Activated T-cell treated with anti-CD3 and anti-CD28 coated beads, Interleukin-2, amount 50 U/mL, for 72 hours (primary cell): ENCODE measurements around the gene ZNF487. TPM values are rescaled to one million over a fixed set of nuclear protein-coding genes. Genes with fewer than 3 reads are reported as not detected.
"Not testable (repeated sequence)": the region's sequence is repeated elsewhere in the genome, so short reads cannot be mapped to it uniquely, and the experiment has no call there.

Experiments
- ATAC-seq, 2 donors: fragments of 150-1000 bp; cut with Tn5 transposase; replicated peaks in 1 of 2; 2 replicates each; pipeline ENCODE4 v1.10.0; 2021; ENCODE audit warnings: moderate library complexity in 2 of 2, mild to moderate bottlenecking in 1 of 2
- DNase-seq, 2 donors: peaks; one replicate each; pipeline ENCODE4 v3.0.0; 2021 to 2022; ENCODE audit warnings: mixed read lengths in 1 of 2
- H3K27ac Mint-ChIP-seq: one replicate; pipeline ENCODE4 v1.8.0; 2022; ENCODE audit warnings: mild to moderate bottlenecking, moderate library complexity, mixed read lengths
- H3K27me3 Mint-ChIP-seq: one replicate; pipeline ENCODE4 v1.8.0; 2022; ENCODE audit warnings: low read depth, mixed read lengths
- H3K36me3 Mint-ChIP-seq, 2 donors: one replicate each; pipeline ENCODE4 v1.8.0; 2022; ENCODE audit warnings: mixed read lengths in 2 of 2, mild to moderate bottlenecking in 1 of 2; ENCODE audit not compliant: insufficient read depth in 2 of 2
- H3K4me1 Mint-ChIP-seq: one replicate; pipeline ENCODE4 v1.8.0; 2022; ENCODE audit warnings: low read depth, mixed read lengths
- H3K4me3 Mint-ChIP-seq, 2 donors: one replicate each; pipeline ENCODE4 v1.8.0; 2022; ENCODE audit warnings: mild to moderate bottlenecking in 2 of 2, mixed read lengths in 2 of 2, moderate library complexity in 2 of 2
- H3K9me3 Mint-ChIP-seq, 2 donors: one replicate each; pipeline ENCODE4 v1.8.0; 2022; ENCODE audit warnings: mixed read lengths in 2 of 2
- total RNA-seq, 2 donors: library from RNA; stranded (reverse); gene quantifications; one replicate each; pipeline ENCODE4 v1.2.3, GENCODE V29; 2022

Gene ZNF487
- total RNA-seq, 2 donors from 2014 or later = 2.9 to 3.6 TPM

DNA sequence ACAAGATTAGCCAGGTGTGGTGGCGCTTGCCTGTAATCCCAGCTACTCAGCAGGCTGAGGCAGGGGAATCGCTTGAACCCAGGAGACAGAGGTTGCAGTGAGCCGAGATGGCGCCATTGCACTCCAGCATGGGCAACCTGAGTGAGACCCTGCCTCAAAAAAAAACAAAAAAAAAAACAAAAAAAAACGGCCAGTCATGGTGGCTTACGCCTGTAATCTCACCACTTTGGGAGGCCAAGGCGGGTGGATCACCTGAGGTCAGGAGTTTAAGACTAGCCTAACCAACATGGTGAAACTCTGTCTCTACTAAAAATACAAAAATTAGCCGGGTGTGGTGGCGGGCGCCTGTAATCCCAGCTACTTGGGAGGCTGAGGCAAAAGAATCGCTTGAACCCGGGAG, 10.4 kb upstream of the ZNF487 start:
- H3K9me3 Mint-ChIP-seq, ATAC-seq: not testable (repeated sequence)

GRCh38 chr10:43427166-43427825, 9.6 kb upstream of the ZNF487 start:
- H3K27ac Mint-ChIP-seq = peak overlapping the region; percentile 46

More for the DNA sequence above, 10.4 kb upstream of the ZNF487 start:
- DNase-seq, H3K36me3 Mint-ChIP-seq, H3K4me3 Mint-ChIP-seq, H3K27ac Mint-ChIP-seq, H3K27me3 Mint-ChIP-seq: not testable (repeated sequence)
- peaks cover 27% of the 10 kb centered on the region for H3K4me1 Mint-ChIP-seq

GRCh38 chr10:43430926-43431663, 5.8 kb upstream of the ZNF487 start:
- Mint-ChIP-seq H3K27me3 (no peaks in the 10 kb centered on the region), H3K4me1 (peaks cover 16% of the 10 kb centered on the region), H3K4me3 (no peak overlapping the region), H3K9me3 (no peaks in the 10 kb centered on the region), H3K36me3 (peaks cover 0 to 2% of the 10 kb centered on the region in 2 donors), H3K27ac (no peak overlapping the region)
- ATAC-seq = no peak
- DNase-seq = no peak

More at GRCh38 chr10:43427166-43427825, 9.6 kb upstream of the ZNF487 start:
- Mint-ChIP-seq H3K4me3 (peak overlapping the region; percentile 69 to 70), H3K36me3 (no peaks in the 10 kb centered on the region), H3K4me1 (peaks cover 23% of the 10 kb centered on the region), H3K9me3 (no peaks in the 10 kb centered on the region), H3K27me3 (no peaks in the 10 kb centered on the region)
- ATAC-seq (peak; percentile 84 to 90), DNase-seq (peak; percentile 48 to 70)

- no peaks in the 10 kb centered on the region for H3K27me3 Mint-ChIP-seq
- H3K9me3 Mint-ChIP-seq = no peaks in the 10 kb centered on the region
- H3K4me1 Mint-ChIP-seq = peaks cover 27% of the 10 kb centered on the region
- ATAC-seq (no peak), DNase-seq (no peak)
- H3K36me3 Mint-ChIP-seq = peaks cover 4% of the 10 kb centered on the region in 2 donors
- peak overlapping the region; percentile 94 to 96 for H3K4me3 Mint-ChIP-seq
- peak overlapping the region; percentile 24 for H3K27ac Mint-ChIP-seq
Measured at GRCh38 chr10:43437141-43437870, 395 bp downstream of the ZNF487 start.

GRCh38 chr10:43440463-43441134, 3.7 kb downstream of the ZNF487 start:
- Mint-ChIP-seq H3K36me3 (peaks cover 2 to 12% of the 10 kb centered on the region in 2 donors), H3K9me3 (no peaks in the 10 kb centered on the region), H3K4me3 (no peak overlapping the region), H3K27ac (no peak overlapping the region), H3K27me3 (no peaks in the 10 kb centered on the region), H3K4me1 (peaks cover 27% of the 10 kb centered on the region)
- ATAC-seq (no peak), DNase-seq (no peak)

DNA sequence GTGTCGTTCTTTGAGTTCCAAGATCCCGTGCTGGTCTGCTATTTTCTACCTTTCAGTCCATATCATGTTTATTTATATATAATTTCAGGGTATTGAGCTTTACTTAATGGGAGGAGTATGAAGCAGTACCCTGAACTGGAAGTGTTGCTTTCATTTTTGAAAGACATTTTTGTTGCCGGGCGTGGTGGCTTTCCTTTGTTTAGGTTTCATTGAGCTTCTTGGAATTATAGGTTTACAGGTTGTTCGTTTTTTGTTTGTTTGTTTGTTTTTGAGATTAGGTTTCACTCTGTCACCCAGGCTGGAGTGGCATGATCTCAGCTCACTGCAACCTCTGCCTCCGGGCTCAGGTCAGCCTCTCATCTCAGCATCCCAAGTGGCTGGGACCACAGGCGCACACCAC, 7.4 kb downstream of the ZNF487 start:
- H3K36me3 Mint-ChIP-seq = peaks cover 3 to 11% of the 10 kb centered on the region in 2 donors
- peaks cover 0 to 2% of the 10 kb centered on the region in 2 donors for H3K9me3 Mint-ChIP-seq
- H3K27ac Mint-ChIP-seq = peak overlapping the region; percentile 54
- peak overlapping the region in 1 of 2 donors; percentile 53 for H3K4me3 Mint-ChIP-seq
- peaks cover 5% of the 10 kb centered on the region for H3K4me1 Mint-ChIP-seq
- ATAC-seq = no peak
- no peaks in the 10 kb centered on the region for H3K27me3 Mint-ChIP-seq
- DNase-seq = no peak

DNA sequence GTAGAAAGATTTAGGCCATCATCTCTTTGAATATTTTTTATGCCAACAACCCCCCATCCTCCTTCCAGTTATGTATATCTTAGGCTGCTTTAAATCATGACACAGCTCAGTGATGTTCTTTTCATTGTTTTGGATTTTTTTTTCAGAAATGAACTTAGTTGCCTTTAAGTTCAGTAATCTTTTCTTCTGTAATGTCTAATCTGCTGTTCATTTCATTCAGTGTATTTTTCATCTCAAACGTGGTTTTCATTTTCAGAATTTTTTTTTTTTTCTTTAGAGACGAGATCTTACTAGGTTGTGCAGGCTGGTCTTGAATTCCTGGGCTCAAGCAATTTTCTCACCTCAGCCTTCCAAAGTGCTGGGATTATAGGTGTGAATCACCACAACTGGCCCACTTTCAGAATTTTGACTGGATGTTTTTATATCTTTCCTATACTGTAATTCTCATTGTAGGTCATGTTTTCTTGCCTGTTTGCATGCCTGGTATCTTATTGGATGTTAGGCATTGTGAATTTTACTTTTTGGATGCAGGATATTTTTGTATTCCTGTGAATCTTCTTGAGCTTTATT, 8.1 kb downstream of the ZNF487 start:
- DNase-seq (no peak), ATAC-seq (no peak)
- Mint-ChIP-seq H3K4me3 (peak overlapping the region in 1 of 2 donors; percentile 53), H3K9me3 (peaks cover 0 to 2% of the 10 kb centered on the region in 2 donors), H3K4me1 (no peaks in the 10 kb centered on the region), H3K27me3 (no peaks in the 10 kb centered on the region), H3K36me3 (peaks cover 3 to 11% of the 10 kb centered on the region in 2 donors), H3K27ac (peak overlapping the region; percentile 54)

GRCh38 chr10:43446219-43447017, 9.5 kb downstream of the ZNF487 start:
- H3K36me3 Mint-ChIP-seq = peaks cover 3 to 11% of the 10 kb centered on the region in 2 donors
- ATAC-seq, H3K4me1 Mint-ChIP-seq, H3K27ac Mint-ChIP-seq, H3K9me3 Mint-ChIP-seq, H3K27me3 Mint-ChIP-seq, DNase-seq, H3K4me3 Mint-ChIP-seq: not testable (repeated sequence)

DNA sequence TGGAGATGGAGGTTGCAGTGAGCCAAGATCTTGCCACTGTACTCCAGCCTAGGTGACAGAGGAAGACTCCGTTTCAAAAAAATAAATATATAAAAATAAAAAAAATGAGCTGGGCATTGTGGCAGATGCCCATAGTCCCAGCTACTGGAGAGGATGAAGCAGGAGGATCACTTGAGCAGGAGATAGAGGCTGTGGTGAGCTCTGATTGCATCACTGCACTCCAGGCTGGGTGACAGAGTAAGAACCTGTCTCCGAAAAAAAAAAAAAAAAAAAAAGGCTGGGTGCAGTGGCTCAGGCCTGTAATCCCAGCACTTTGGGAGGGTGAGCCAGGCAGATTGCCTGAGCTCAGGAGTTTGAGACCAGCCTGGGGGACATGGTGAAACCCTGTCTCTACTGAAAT, 11.8 kb downstream of the ZNF487 start:
- Mint-ChIP-seq H3K9me3 (peaks cover 0 to 2% of the 10 kb centered on the region in 2 donors), H3K27me3 (no peaks in the 10 kb centered on the region), H3K36me3 (peaks cover 5 to 11% of the 10 kb centered on the region in 2 donors), H3K4me3 (no peak overlapping the region), H3K27ac (no peak overlapping the region), H3K4me1 (peaks cover 23% of the 10 kb centered on the region)
- DNase-seq (no peak), ATAC-seq (no peak)

DNA sequence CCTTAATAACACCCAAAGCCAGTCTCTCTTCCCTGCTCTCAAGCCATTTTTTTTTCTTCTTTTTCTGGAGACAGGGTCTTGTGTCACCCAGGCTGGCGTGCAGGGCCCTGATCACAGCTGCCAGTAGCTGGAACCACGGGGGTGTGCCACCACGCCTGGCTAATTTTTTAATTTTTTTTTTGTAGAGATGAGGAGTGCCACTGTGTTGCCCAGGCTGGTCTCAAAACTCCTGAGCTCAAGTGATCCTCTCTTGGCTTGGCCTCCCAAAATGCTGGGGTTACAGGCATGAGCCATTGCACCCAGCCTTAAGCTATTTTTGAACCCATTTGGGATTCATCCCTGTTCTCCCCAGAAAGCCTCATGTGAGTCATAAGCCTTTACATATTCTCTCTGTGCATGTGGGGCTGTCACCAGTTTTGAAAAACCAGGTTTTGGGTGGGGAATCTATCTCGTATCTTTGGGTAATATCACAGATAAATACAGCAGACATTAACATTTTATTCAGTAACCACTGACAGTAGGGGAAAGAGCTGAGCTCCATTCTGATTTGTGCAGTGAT, 15.5 kb downstream of the ZNF487 start:
- peak overlapping the region; percentile 98 for H3K27ac Mint-ChIP-seq
- H3K9me3 Mint-ChIP-seq = no peaks in the 10 kb centered on the region
- H3K27me3 Mint-ChIP-seq = no peaks in the 10 kb centered on the region
- no peak for DNase-seq
- H3K36me3 Mint-ChIP-seq = peaks cover 3 to 5% of the 10 kb centered on the region in 2 donors
- H3K4me3 Mint-ChIP-seq = peak overlapping the region; percentile 76 to 89
- peaks cover 50% of the 10 kb centered on the region for H3K4me1 Mint-ChIP-seq
- no peak for ATAC-seq

DNA sequence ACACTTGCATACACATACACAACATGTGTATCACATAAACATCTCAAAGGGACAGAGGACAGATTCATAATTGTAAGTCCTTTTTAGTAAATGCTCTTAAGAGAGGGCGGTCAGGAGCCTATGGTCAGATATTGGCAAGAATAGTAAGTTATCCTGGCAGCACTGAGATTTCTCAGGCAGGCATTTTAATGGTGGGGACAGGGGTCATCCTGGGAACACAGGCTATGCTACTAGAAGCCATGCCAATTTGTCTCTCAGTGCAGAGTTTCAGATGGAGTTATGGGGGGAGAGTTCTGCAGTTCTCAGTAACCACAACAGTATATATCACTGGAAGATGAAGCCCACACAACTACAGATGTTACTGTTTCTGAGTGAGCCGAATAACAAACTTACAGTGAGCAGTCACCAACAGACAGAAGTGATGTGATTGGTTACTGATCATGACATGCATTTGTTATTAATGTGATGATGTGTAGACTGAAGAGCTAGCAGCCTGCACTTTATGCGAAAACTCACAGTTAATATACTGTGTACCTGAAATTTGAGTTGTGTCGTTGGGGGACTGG, 16.4 kb downstream of the ZNF487 start:
- peak; percentile 51 to 52 for ATAC-seq
- peak overlapping the region; percentile 98 for H3K27ac Mint-ChIP-seq

More for the DNA sequence above, 16.4 kb downstream of the ZNF487 start:
- peak; percentile 13 to 27 for DNase-seq
- Mint-ChIP-seq H3K4me3 (peak overlapping the region; percentile 76 to 89), H3K4me1 (peaks cover 55% of the 10 kb centered on the region), H3K9me3 (no peaks in the 10 kb centered on the region), H3K27me3 (no peaks in the 10 kb centered on the region), H3K36me3 (peaks cover 3 to 5% of the 10 kb centered on the region in 2 donors)
